Neuronal stem cell (in vitro differentiated cells): ENCODE results near the gene KDM7A.
A peak's percentile ranks its signal among the peaks of the same experiment; 100 is the strongest.
"Not testable (repeated sequence)": the region's sequence is repeated elsewhere in the genome, so short reads cannot be mapped to it uniquely, and the experiment has no call there.

Experiments used
- DNase-seq: peaks from one replicate; pipeline ENCODE4 v3.0.0-alpha.2; 2013; ENCODE audit warnings: low spot score
- H2AFZ ChIP-seq: one replicate; pipeline ENCODE4 v1.6.1; 2013; ENCODE audit warnings: mild to moderate bottlenecking, low read length, inconsistent platforms
- H2AK5ac ChIP-seq: 2 replicates; pipeline ENCODE4 v1.6.1; 2013; ENCODE audit warnings: low read depth, mild to moderate bottlenecking, inconsistent platforms, low read length, moderate library complexity, mixed read lengths
- H2BK120ac ChIP-seq: 2 replicates; pipeline ENCODE4 v1.6.1; 2013; ENCODE audit warnings: low read depth, mild to moderate bottlenecking, inconsistent platforms, low read length, moderate library complexity, mixed read lengths
- H2BK12ac ChIP-seq: one replicate; pipeline ENCODE4 v1.6.1; 2013; ENCODE audit warnings: low read length, inconsistent platforms
- H2BK15ac ChIP-seq: 2 replicates; pipeline ENCODE4 v1.6.1; 2013; ENCODE audit warnings: mild to moderate bottlenecking, low read length, inconsistent platforms, mixed read lengths
- H2BK5ac ChIP-seq: one replicate; pipeline ENCODE4 v1.6.1; 2013; ENCODE audit warnings: inconsistent platforms, mild to moderate bottlenecking, low read length, moderate library complexity
- H3K14ac ChIP-seq: one replicate; pipeline ENCODE4 v1.6.1; 2013; ENCODE audit warnings: low read length, inconsistent platforms
- H3K18ac ChIP-seq: 2 replicates; pipeline ENCODE4 v1.6.1; 2013; ENCODE audit warnings: low read length, inconsistent platforms
- H3K23ac ChIP-seq: 2 replicates; pipeline ENCODE4 v1.6.1; 2013; ENCODE audit warnings: low read depth, mild to moderate bottlenecking, mixed read lengths, low read length, inconsistent platforms; ENCODE audit not compliant: poor library complexity
- H3K27ac ChIP-seq: replicated peaks from 3 replicates; pipeline ENCODE4 v1.5.1; 2013; ENCODE audit warnings: low read length, inconsistent platforms
- H3K27me3 ChIP-seq, 3 experiments: 2 replicates each; pipeline ENCODE4 v1.6.1; 2013; ENCODE audit warnings: low read length in 3 of 3, mild to moderate bottlenecking in 2 of 3, inconsistent platforms in 1 of 3, low read depth in 1 of 3, mixed read lengths in 1 of 3, moderate library complexity in 1 of 3; ENCODE audit not compliant: control insufficient read depth in 3 of 3, insufficient read depth in 3 of 3
- H3K36me3 ChIP-seq, 2 donors: replicated peaks in 1 of 2; 2 replicates each; pipeline ENCODE4 v1.6.1; 2013; ENCODE audit warnings: low read length in 2 of 2; ENCODE audit not compliant: control insufficient read depth in 2 of 2, insufficient read depth in 2 of 2
- H3K4ac ChIP-seq: 2 replicates; pipeline ENCODE4 v1.6.1; 2013; ENCODE audit warnings: inconsistent platforms, mild to moderate bottlenecking, low read length, moderate library complexity
- H3K4me1 ChIP-seq, 2 donors: 1 replicate in 1 of 2; 2 replicates in 1 of 2; pipeline ENCODE4 v1.6.1; 2013; ENCODE audit warnings: low read length in 2 of 2, low read depth in 1 of 2; ENCODE audit not compliant: control insufficient read depth in 2 of 2, insufficient read depth in 1 of 2
- H3K4me2 ChIP-seq: one replicate; pipeline ENCODE4 v1.6.1; 2013; ENCODE audit warnings: mild to moderate bottlenecking, low read length, inconsistent platforms; ENCODE audit not compliant: insufficient read depth, poor library complexity, severe bottlenecking
- H3K4me3 ChIP-seq, 2 donors: 2 replicates each; pipeline ENCODE4 v1.5.1; 2013; ENCODE audit warnings: low read length in 2 of 2, mild to moderate bottlenecking in 2 of 2, inconsistent platforms in 1 of 2, moderate library complexity in 1 of 2
- H3K79me1 ChIP-seq: one replicate; pipeline ENCODE4 v1.6.1; 2013; ENCODE audit warnings: low read depth, mild to moderate bottlenecking, inconsistent platforms, low read length, moderate library complexity
- H3K9ac ChIP-seq: one replicate; pipeline ENCODE4 v1.6.1; 2013; ENCODE audit warnings: mild to moderate bottlenecking, low read depth, low read length, inconsistent platforms; ENCODE audit not compliant: poor library complexity
- H3K9me3 ChIP-seq, 2 donors: replicated peaks in 1 of 2; 2 replicates each; pipeline versions ENCODE3 to v1.6.1; 2013; ENCODE audit warnings: low read length in 2 of 2, mild to moderate bottlenecking in 2 of 2, inconsistent platforms in 1 of 2, low read depth in 1 of 2, mixed read lengths in 1 of 2, moderate library complexity in 1 of 2; ENCODE audit not compliant: control insufficient read depth in 2 of 2, insufficient read depth in 1 of 2
- H4K8ac ChIP-seq: one replicate; pipeline ENCODE4 v1.6.1; 2013; ENCODE audit warnings: low read depth, mild to moderate bottlenecking, inconsistent platforms, low read length, moderate library complexity
- H4K91ac ChIP-seq: one replicate; pipeline ENCODE4 v1.6.1; 2013; ENCODE audit warnings: low read length, low read depth, mild to moderate bottlenecking, inconsistent platforms; ENCODE audit not compliant: poor library complexity
- WGBS, 2 donors: extraction: QIAGEN DNeasy Blood & Tissue Kit; methylation state at CpG; one replicate each; pipeline ENCODE4 v1.1.7; 2013; ENCODE audit warnings: missing lambda C conversion rate in 2 of 2, mixed read lengths in 1 of 2; ENCODE audit not compliant: insufficient read length in 2 of 2, insufficient replicate concordance in 1 of 2; ENCODE audit errors: extremely low coverage in 2 of 2; 5-methylcytosine and 5-hydroxymethylcytosine counted together

KDM7A gene

GRCh38 chr7:140162081-140162480 is 14.7 kb downstream of the KDM7A start:
- no CpG with 5 or more reads among the region's 11 CpGs for WGBS, 2 donors
- not testable (repeated sequence) for H3K14ac ChIP-seq, H3K79me1 ChIP-seq, H3K4ac ChIP-seq, H2BK120ac ChIP-seq, H3K27me3 ChIP-seq, H3K18ac ChIP-seq, H2BK15ac ChIP-seq, H2BK12ac ChIP-seq, H3K23ac ChIP-seq, H3K9ac ChIP-seq, H2AFZ ChIP-seq, H4K91ac ChIP-seq, H3K36me3 ChIP-seq, H3K9me3 ChIP-seq, DNase-seq, H3K4me2 ChIP-seq, H3K4me3 ChIP-seq, H2BK5ac ChIP-seq, H2AK5ac ChIP-seq, H4K8ac ChIP-seq, H3K27ac ChIP-seq
- peaks cover 2 to 13% of the 10 kb centered on the region in 2 donors for H3K4me1 ChIP-seq

GRCh38 chr7:140161047-140161446 is 15.7 kb downstream of the KDM7A start:
- Histone ChIP-seq H4K91ac (no peak overlapping the region), H3K4me1 (peaks cover 2 to 13% of the 10 kb centered on the region in 2 donors), H2BK12ac (no peak overlapping the region), H3K9ac (no peak overlapping the region), H3K9me3 (no peaks in the 10 kb centered on the region), H3K4me3 (no peak overlapping the region), H3K27me3 (no peaks in the 10 kb centered on the region), H3K79me1 (no peaks in the 10 kb centered on the region), H2BK120ac (no peak overlapping the region), H2BK5ac (no peak overlapping the region), H3K4ac (no peak overlapping the region), H3K27ac (no peak overlapping the region), H3K4me2 (no peak overlapping the region), H4K8ac (no peak overlapping the region), H2AFZ (no peak overlapping the region), H3K23ac (no peak overlapping the region), H3K14ac (no peak overlapping the region), H3K36me3 (no peaks in the 10 kb centered on the region), H3K18ac (no peak overlapping the region), H2AK5ac (no peak overlapping the region), H2BK15ac (no peak overlapping the region)
- DNase-seq: no peak
- no CpG with 5 or more reads among the region's 1 CpG for WGBS, 2 donors

GRCh38 chr7:140160308-140160707 is 16.5 kb downstream of the KDM7A start:
- Histone ChIP-seq H3K4me1 (peaks cover 2 to 13% of the 10 kb centered on the region in 2 donors), H2BK5ac (no peak overlapping the region), H3K4me3 (no peak overlapping the region)

GRCh38 chr7:140159497-140159896 is 17.3 kb downstream of the KDM7A start:
- Histone ChIP-seq H3K4me2 (no peak overlapping the region), H3K36me3 (no peaks in the 10 kb centered on the region), H3K9me3 (no peaks in the 10 kb centered on the region), H3K14ac (no peak overlapping the region), H3K79me1 (no peaks in the 10 kb centered on the region), H2AFZ (no peak overlapping the region), H2BK5ac (no peak overlapping the region), H2BK15ac (no peak overlapping the region), H3K27me3 (no peaks in the 10 kb centered on the region), H3K23ac (no peak overlapping the region), H3K4me1 (peaks cover 2 to 13% of the 10 kb centered on the region in 2 donors), H3K4me3 (no peak overlapping the region), H2BK120ac (no peak overlapping the region), H3K4ac (no peak overlapping the region), H4K91ac (no peak overlapping the region), H2BK12ac (no peak overlapping the region), H2AK5ac (no peak overlapping the region), H3K9ac (no peak overlapping the region), H3K18ac (no peak overlapping the region), H4K8ac (no peak overlapping the region), H3K27ac (no peak overlapping the region)
- DNase-seq: no peak
- WGBS, 2 donors: no CpG with 5 or more reads among the region's 3 CpGs

More at GRCh38 chr7:140160308-140160707, 16.5 kb downstream of the KDM7A start:
- Histone ChIP-seq H2AK5ac (no peak overlapping the region), H4K8ac (no peak overlapping the region), H2BK12ac (no peak overlapping the region), H4K91ac (no peak overlapping the region), H3K23ac (no peak overlapping the region), H2AFZ (peak overlapping the region; percentile 11), H3K14ac (no peak overlapping the region), H2BK15ac (no peak overlapping the region), H2BK120ac (no peak overlapping the region), H3K9ac (no peak overlapping the region), H3K18ac (no peak overlapping the region), H3K4me2 (no peak overlapping the region), H3K4ac (no peak overlapping the region), H3K9me3 (no peaks in the 10 kb centered on the region), H3K79me1 (no peaks in the 10 kb centered on the region), H3K27ac (no peak overlapping the region), H3K27me3 (no peaks in the 10 kb centered on the region), H3K36me3 (no peaks in the 10 kb centered on the region)
- WGBS, 2 donors: no CpG with 5 or more reads among the region's 2 CpGs
- no peak for DNase-seq
